Vagina (tissue), 2 donors: ENCODE results near the gene SERGEF. TPM values are rescaled to one million over a fixed set of nuclear protein-coding genes. Genes with fewer than 3 reads are reported as not detected.

Experiments
- DNase-seq, 2 donors: peaks; one replicate each; pipeline ENCODE4 v3.0.0-alpha.2; 2017; ENCODE audit errors: extremely low spot score in 2 of 2
- H3K27ac ChIP-seq: fragments of 200-600 bp; sonication (generic); one replicate; pipeline ENCODE4 v1.5.1; 2019
- H3K27me3 ChIP-seq: fragments of 200-600 bp; sonication (generic); one replicate; pipeline ENCODE4 v1.5.1; 2019
- H3K36me3 ChIP-seq, 2 donors: fragments of 200-600 bp; sonication (generic); one replicate each; pipeline ENCODE4 v1.5.1; 2017 to 2019
- H3K4me1 ChIP-seq: fragments of 200-600 bp; sonication (generic); one replicate; pipeline ENCODE4 v1.5.1; 2019
- H3K4me3 ChIP-seq, 2 donors: fragments of 200-600 bp; sonication (generic); 1 replicate in 1 of 2; 2 replicates in 1 of 2; pipeline ENCODE4 v1.5.1; 2016 to 2019
- H3K9me3 ChIP-seq: fragments of 200-600 bp; sonication (generic); one replicate; pipeline ENCODE4 v1.5.1; 2019
- CTCF ChIP-seq, 3 experiments: fragments of 450-650 bp in 2 of 3; fragments of 200-600 bp in 1 of 3; sonication (generic) in 1 of 3; IDR thresholded peaks; one replicate each; pipeline ENCODE4 v1.5.1; 2017 to 2019; ENCODE audit warnings: antibody characterized with exemption in 3 of 3, mild to moderate bottlenecking in 2 of 3, moderate library complexity in 2 of 3
- POLR2A ChIP-seq, 2 donors: fragments of 450-650 bp; IDR thresholded peaks; one replicate each; pipeline ENCODE4 v1.6.1; 2017; ENCODE audit warnings: antibody characterized with exemption in 2 of 2, mild to moderate bottlenecking in 2 of 2, moderate library complexity in 2 of 2
- POLR2AphosphoS5 ChIP-seq, 2 donors: sonication (generic); formaldehyde crosslinking; IDR thresholded peaks; one replicate each; pipeline ENCODE4 v1.9.0; 2017; ENCODE audit warnings: antibody characterized with exemption in 2 of 2, mild to moderate bottlenecking in 2 of 2, low read depth in 1 of 2; ENCODE audit not compliant: insufficient read depth in 1 of 2
- intact Hi-C: fragments of 100-400 bp; cut with DNase I; formaldehyde crosslinking; loops from one replicate; pipeline ENCODE4 v1.15.1; 2023
- total RNA-seq: library from RNA; depleted of rRNA; stranded (reverse); fragments of >200 nt; gene quantifications from one replicate; pipeline ENCODE4 v1.2.3, GENCODE V29; 2016

The SERGEF gene
- total RNA-seq, 1 donor from 2014 or later: 30.7 TPM

DNA sequence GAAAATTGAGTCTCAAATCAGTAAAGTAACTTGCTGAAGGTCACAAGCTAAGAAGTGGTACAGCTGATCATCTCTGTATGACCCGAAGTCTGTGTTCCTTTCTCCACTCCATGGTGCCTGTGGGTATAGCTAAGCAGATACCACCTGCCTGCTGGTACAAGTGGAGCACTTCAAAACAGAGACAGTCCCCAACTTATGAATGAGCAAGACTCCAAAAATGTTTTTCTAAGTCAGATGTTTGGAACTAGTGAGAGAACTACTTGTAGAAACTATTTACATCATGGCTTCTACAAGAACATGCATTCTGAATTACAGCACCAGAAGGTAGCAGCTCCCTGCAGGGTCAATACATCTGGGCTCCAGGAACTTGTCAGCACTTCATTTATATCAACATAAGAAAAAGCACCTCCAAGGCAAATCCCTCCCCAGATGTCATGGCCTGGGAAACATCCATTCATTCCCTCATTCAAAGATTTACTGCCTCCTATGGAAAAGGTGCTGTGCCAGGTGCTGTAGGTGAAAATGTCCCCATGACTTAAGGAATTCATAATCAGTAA, 94.7 kb downstream of the SERGEF start:
- no peaks in the 10 kb centered on the region for H3K27me3 ChIP-seq
- H3K27ac ChIP-seq: no peak overlapping the region
- DNase-seq: no peak
- no peak overlapping the region for H3K4me3 ChIP-seq
- peaks cover 19% of the 10 kb centered on the region for H3K4me1 ChIP-seq
- no peaks in the 10 kb centered on the region for H3K9me3 ChIP-seq
- H3K36me3 ChIP-seq: no peaks in the 10 kb centered on the region
- TF ChIP-seq POLR2AphosphoS5 (IDR thresholded peaks at IDR 0.05; ENCODE audit: insufficient read depth in 1 of 2, low read depth in 1 of 2): no peak
- no peak for TF ChIP-seq POLR2A (IDR thresholded peaks at IDR 0.05)
- TF ChIP-seq CTCF (IDR thresholded peaks at IDR 0.05): no peak
- intact Hi-C loops: no loop called here

- DNase-seq: no peak
- TF ChIP-seq CTCF (IDR thresholded peaks at IDR 0.05) (no peak), POLR2A (IDR thresholded peaks at IDR 0.05) (no peak), POLR2AphosphoS5 (IDR thresholded peaks at IDR 0.05; ENCODE audit: insufficient read depth in 1 of 2, low read depth in 1 of 2) (no peak)
- Histone ChIP-seq H3K4me1 (peaks cover 14% of the 10 kb centered on the region), H3K27ac (no peak overlapping the region), H3K4me3 (no peak overlapping the region), H3K36me3 (no peaks in the 10 kb centered on the region), H3K27me3 (no peaks in the 10 kb centered on the region), H3K9me3 (no peaks in the 10 kb centered on the region)
- intact Hi-C loops: no loop called here
Observed at GRCh38 chr11:17917556-17917955, 95.3 kb downstream of the SERGEF start.

DNA sequence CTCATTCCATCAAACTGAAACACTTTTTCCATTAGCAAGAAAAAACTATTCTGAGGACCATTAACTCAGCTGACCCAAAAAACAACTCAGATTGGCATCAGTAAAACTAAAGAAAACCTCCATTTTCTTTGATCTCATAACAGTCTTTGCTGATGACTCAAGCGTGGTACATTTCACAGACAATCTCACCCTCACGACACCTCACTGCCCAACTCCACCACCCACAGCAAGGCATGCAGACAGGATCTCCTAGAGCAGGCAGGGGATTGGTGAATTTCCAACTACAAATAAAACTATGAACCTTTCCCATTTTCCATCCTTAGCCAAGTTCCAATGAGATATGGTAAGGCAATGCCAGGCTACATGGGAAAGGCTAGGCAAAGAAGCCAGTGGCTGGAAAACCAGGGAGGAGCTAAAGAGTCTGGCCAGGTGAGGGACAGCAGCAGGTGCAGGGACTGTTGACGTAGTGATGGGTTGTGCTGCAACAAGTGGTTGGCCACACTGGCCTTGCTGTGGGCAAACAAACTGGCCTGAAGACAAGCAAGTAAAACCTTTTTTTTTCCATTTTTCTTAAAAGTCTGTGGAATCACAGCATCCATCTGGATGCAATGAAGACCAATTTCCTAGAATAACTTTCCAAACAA, 97.2 kb downstream of the SERGEF start:
- intact Hi-C loops: no loop called here
- no peaks in the 10 kb centered on the region for H3K9me3 ChIP-seq
- no peaks in the 10 kb centered on the region for H3K36me3 ChIP-seq
- H3K4me1 ChIP-seq: no peaks in the 10 kb centered on the region
- H3K27me3 ChIP-seq: no peaks in the 10 kb centered on the region
- TF ChIP-seq CTCF (IDR thresholded peaks at IDR 0.05) (no peak), POLR2A (IDR thresholded peaks at IDR 0.05) (no peak), POLR2AphosphoS5 (IDR thresholded peaks at IDR 0.05; ENCODE audit: insufficient read depth in 1 of 2, low read depth in 1 of 2) (no peak)
- no peak for DNase-seq
- no peak overlapping the region for H3K4me3 ChIP-seq
- no peak overlapping the region for H3K27ac ChIP-seq

DNA sequence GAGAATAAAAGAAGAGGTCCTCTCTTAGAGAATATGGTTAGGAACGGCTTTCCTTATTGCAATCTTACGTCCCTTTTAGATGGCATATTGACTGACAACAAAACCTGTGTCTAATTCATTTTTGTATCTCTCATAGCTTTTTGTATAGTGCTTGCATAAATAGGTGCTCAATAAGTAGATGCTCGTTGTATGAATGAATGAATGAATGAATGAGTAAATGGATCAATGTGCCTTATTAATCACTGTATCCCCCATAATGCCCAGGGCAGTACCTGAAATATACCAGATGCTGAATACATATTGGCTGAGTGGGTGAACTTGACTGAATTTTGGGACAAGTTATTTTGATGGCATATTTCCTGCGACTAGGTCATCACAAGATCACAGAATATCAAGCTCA, 97.9 kb downstream of the SERGEF start:
- no peaks in the 10 kb centered on the region for H3K27me3 ChIP-seq
- H3K4me1 ChIP-seq: no peaks in the 10 kb centered on the region
- DNase-seq: no peak
- no peak overlapping the region for H3K4me3 ChIP-seq
- TF ChIP-seq POLR2AphosphoS5 (IDR thresholded peaks at IDR 0.05; ENCODE audit: insufficient read depth in 1 of 2, low read depth in 1 of 2): no peak
- H3K27ac ChIP-seq: no peak overlapping the region
- H3K36me3 ChIP-seq: no peaks in the 10 kb centered on the region
- intact Hi-C loops: no loop called here
- no peaks in the 10 kb centered on the region for H3K9me3 ChIP-seq

DNA sequence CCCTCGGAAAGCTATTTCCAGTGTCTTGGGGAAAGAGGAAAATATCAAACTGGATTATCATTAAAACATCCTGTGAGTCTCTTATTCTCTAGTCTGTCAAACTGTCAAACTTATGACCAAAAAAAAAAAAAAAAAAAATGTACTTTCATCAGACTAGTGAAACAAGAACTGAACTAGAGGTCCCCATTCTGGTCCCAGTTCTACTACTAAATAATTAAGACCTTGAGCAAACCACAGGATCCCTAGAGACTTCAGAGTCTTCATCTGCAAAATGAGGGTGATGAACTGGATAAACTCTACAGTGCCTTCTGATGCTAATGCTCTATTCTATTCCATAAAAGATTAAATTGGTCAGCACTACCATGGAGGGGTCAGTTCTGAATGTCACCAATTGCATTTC, 105.8 kb downstream of the SERGEF start:
- intact Hi-C loops: no loop called here
- Histone ChIP-seq H3K9me3 (no peaks in the 10 kb centered on the region), H3K27ac (no peak overlapping the region), H3K27me3 (no peaks in the 10 kb centered on the region), H3K36me3 (no peaks in the 10 kb centered on the region), H3K4me1 (no peaks in the 10 kb centered on the region), H3K4me3 (no peak overlapping the region)
- no peak for TF ChIP-seq CTCF (IDR thresholded peaks at IDR 0.05)
- no peak for TF ChIP-seq POLR2AphosphoS5 (IDR thresholded peaks at IDR 0.05; ENCODE audit: insufficient read depth in 1 of 2, low read depth in 1 of 2)
- TF ChIP-seq POLR2A (IDR thresholded peaks at IDR 0.05): no peak
- DNase-seq: no peak
